MM.1S (cell line): Measurements from ENCODE around the gene FRMD4B.

Experiments
- CTCF ChIP-seq: fragments of 300-600 bp; sonication (generic); IDR thresholded peaks from 2 replicates; pipeline ENCODE4 v1.5.1; 2016; ENCODE audit warnings: antibody characterized with exemption, low read length, mixed read lengths
- EZH2 ChIP-seq: fragments of 300-600 bp; sonication (generic); optimal IDR thresholded peaks from 2 replicates; pipeline ENCODE3; 2017; ENCODE audit warnings: low read depth, mild to moderate bottlenecking, antibody characterized with exemption, low read length, mixed read lengths
- EZH2phosphoT487 ChIP-seq: fragments of 300-600 bp; sonication (generic); IDR thresholded peaks from 2 replicates; pipeline ENCODE4 v1.6.1; 2018; ENCODE audit warnings: antibody characterized with exemption, low read length

- TF ChIP-seq EZH2 (no peak), CTCF (no peak), EZH2phosphoT487 (no peak)
These were observed 1.6 kb downstream of the FRMD4B start for GRCh38 chr3:69384326-69384725.
